ENCODE measurements around the gene GPR137C. TPM values are rescaled to one million over a fixed set of nuclear protein-coding genes. Genes with fewer than 3 reads are reported as not detected.

The GPR137C gene
- polyA plus RNA-seq, 1 donor (not counting 4 experiments of a cell fraction or from before 2014, with no cell fraction given): 0.05 TPM

DNA sequence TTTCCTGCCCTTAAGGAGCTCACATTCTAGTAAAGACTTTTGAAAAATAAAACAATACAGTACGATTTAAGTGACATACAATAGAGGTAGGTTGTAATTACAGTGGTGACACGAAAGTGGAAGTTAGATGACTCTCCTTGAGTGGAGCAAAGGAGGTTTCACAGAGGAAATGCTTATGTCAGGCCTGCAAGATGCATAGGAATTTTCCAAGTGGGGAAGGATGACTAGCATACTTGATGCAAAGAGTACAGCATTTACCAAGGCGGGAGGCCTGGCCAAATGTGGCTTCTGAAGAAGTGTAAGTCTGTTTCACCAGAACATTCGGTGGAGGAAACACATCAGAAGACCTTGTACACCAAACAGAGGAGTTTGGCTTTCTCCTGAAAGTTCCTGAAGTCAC, 87.5 kb downstream of the GPR137C start:
- dilution Hi-C loops (cut with MboI; ENCODE audit: extremely low pct_ligation_motif_present, low sequenced_read_pairs): no loop called here
- Histone ChIP-seq H3K36me3 (ENCODE audit: control insufficient read depth in 2 of 2, extremely low read depth in 1 of 2, insufficient read depth in 2 of 2, low read length in 2 of 2) (peaks cover 6 to 11% of the 10 kb centered on the region in 2 experiments), H3K9me3 (ENCODE audit: control insufficient read depth, low read depth, low read length) (no peaks in the 10 kb centered on the region), H3K27ac (ENCODE audit: control insufficient read depth, insufficient read depth, low read length) (no peak overlapping the region), H3K9me1 (ENCODE audit: control insufficient read depth, extremely low read depth, insufficient read depth, low read length) (no peaks in the 10 kb centered on the region), H2AFZ (ENCODE audit: control insufficient read depth, low read length) (no peak overlapping the region), H3K79me2 (ENCODE audit: control insufficient read depth, insufficient read depth, low read length) (no peaks in the 10 kb centered on the region), H3K4me2 (ENCODE audit: control insufficient read depth, extremely low read depth, insufficient read depth, low read depth, low read length) (no peak overlapping the region), H3K4me3 (ENCODE audit: control insufficient read depth in 2 of 3, extremely low read depth in 1 of 3, insufficient read depth in 2 of 3, low read depth in 1 of 3, low read length in 3 of 3) (no peak overlapping the region), H3K4me1 (ENCODE audit: control insufficient read depth, extremely low read depth, insufficient read depth, low read length) (no peaks in the 10 kb centered on the region), H4K20me1 (ENCODE audit: control insufficient read depth, extremely low read depth, insufficient read depth, low read length) (no peaks in the 10 kb centered on the region), H3K27me3 (ENCODE audit: control insufficient read depth, extremely low read depth, insufficient read depth, low read length) (no peaks in the 10 kb centered on the region), H3K9ac (ENCODE audit: control insufficient read depth, extremely low read depth, insufficient read depth, low read length) (no peak overlapping the region)
- no peak for TF ChIP-seq EZH2 (IDR thresholded peaks at IDR 0.05; ENCODE audit: low read length)
- TF ChIP-seq CTCF (optimal IDR thresholded peaks at IDR 0.05 in 1 of 3, IDR thresholded peaks at IDR 0.05 in 1 of 3, conservative IDR thresholded peaks at IDR 0.05 in 1 of 3; ENCODE audit: extremely low read depth in 1 of 3, insufficient read depth in 2 of 3, low read length in 3 of 3): no peak
- DNase-seq (ENCODE audit: low read depth, low spot score): no peak
- FAIRE-seq: no peak

GRCh38 chr14:52641745-52642144, 89.1 kb downstream of the GPR137C start:
- no peaks in the 10 kb centered on the region for H3K27me3 ChIP-seq (ENCODE audit: control insufficient read depth, extremely low read depth, insufficient read depth, low read length)
- DNase-seq (ENCODE audit: low read depth, low spot score) (no peak), FAIRE-seq (no peak)
- H3K4me2 ChIP-seq (ENCODE audit: control insufficient read depth, extremely low read depth, insufficient read depth, low read depth, low read length): no peak overlapping the region
- H3K9me1 ChIP-seq (ENCODE audit: control insufficient read depth, extremely low read depth, insufficient read depth, low read length): no peaks in the 10 kb centered on the region
- H3K9me3 ChIP-seq (ENCODE audit: control insufficient read depth, low read depth, low read length): no peaks in the 10 kb centered on the region
- H3K27ac ChIP-seq (ENCODE audit: control insufficient read depth, insufficient read depth, low read length): no peak overlapping the region
- no peak overlapping the region for H2AFZ ChIP-seq (ENCODE audit: control insufficient read depth, low read length)
- TF ChIP-seq CTCF (optimal IDR thresholded peaks at IDR 0.05 in 1 of 3, IDR thresholded peaks at IDR 0.05 in 1 of 3, conservative IDR thresholded peaks at IDR 0.05 in 1 of 3; ENCODE audit: extremely low read depth in 1 of 3, insufficient read depth in 2 of 3, low read length in 3 of 3): no peak
- TF ChIP-seq EZH2 (IDR thresholded peaks at IDR 0.05; ENCODE audit: low read length): no peak
- no peak overlapping the region for H3K4me3 ChIP-seq (ENCODE audit: control insufficient read depth in 2 of 3, extremely low read depth in 1 of 3, insufficient read depth in 2 of 3, low read depth in 1 of 3, low read length in 3 of 3)
- no peaks in the 10 kb centered on the region for H3K4me1 ChIP-seq (ENCODE audit: control insufficient read depth, extremely low read depth, insufficient read depth, low read length)
- no peak overlapping the region for H3K9ac ChIP-seq (ENCODE audit: control insufficient read depth, extremely low read depth, insufficient read depth, low read length)
- no peaks in the 10 kb centered on the region for H3K79me2 ChIP-seq (ENCODE audit: control insufficient read depth, insufficient read depth, low read length)
- peaks cover 8 to 17% of the 10 kb centered on the region in 2 experiments for H3K36me3 ChIP-seq (ENCODE audit: control insufficient read depth in 2 of 2, extremely low read depth in 1 of 2, insufficient read depth in 2 of 2, low read length in 2 of 2)
- dilution Hi-C loops (cut with MboI; ENCODE audit: extremely low pct_ligation_motif_present, low sequenced_read_pairs): no loop called here
- H4K20me1 ChIP-seq (ENCODE audit: control insufficient read depth, extremely low read depth, insufficient read depth, low read length): no peaks in the 10 kb centered on the region

All from keratinocyte (primary cell).